Keratinocyte (primary cell): ENCODE results near the gene CXCL10. TPM values are rescaled to one million over a fixed set of nuclear protein-coding genes. Genes with fewer than 3 reads are reported as not detected.

Experiments
- DNase-seq: peaks from one replicate; pipeline ENCODE4 v3.0.0-alpha.2; 2011; ENCODE audit warnings: low read depth, missing footprints, low spot score
- FAIRE-seq: peaks from 2 replicates; lab custom pipeline; 2011; peaks lifted over from hg19 to GRCh38; lab: Jason Lieb, UNC
- H2AFZ ChIP-seq: 2 replicates; pipeline ENCODE4 v1.6.0; 2012; ENCODE audit warnings: low read length, control low read depth, inconsistent platforms; ENCODE audit not compliant: control insufficient read depth
- H3K27ac ChIP-seq: 2 replicates; pipeline ENCODE4 v1.5.1; 2011; ENCODE audit warnings: low read length; ENCODE audit not compliant: control insufficient read depth, insufficient read depth
- H3K27me3 ChIP-seq: 3 replicates; pipeline ENCODE4 v1.6.0; 2011; ENCODE audit warnings: low read length; ENCODE audit not compliant: control insufficient read depth, insufficient read depth; ENCODE audit errors: extremely low read depth
- H3K36me3 ChIP-seq, 2 experiments: 2 replicates in 1 of 2; 3 replicates in 1 of 2; pipeline ENCODE4 v1.5.1; 2011; ENCODE audit warnings: low read length in 2 of 2, mild to moderate bottlenecking in 1 of 2; ENCODE audit not compliant: control insufficient read depth in 2 of 2, insufficient read depth in 2 of 2; ENCODE audit errors: extremely low read depth in 1 of 2
- H3K4me1 ChIP-seq: 3 replicates; pipeline ENCODE4 v1.5.1; 2011; ENCODE audit warnings: low read length; ENCODE audit not compliant: control insufficient read depth, insufficient read depth; ENCODE audit errors: extremely low read depth
- H3K4me2 ChIP-seq: 3 replicates; pipeline ENCODE4 v1.6.0; 2011; ENCODE audit warnings: low read depth, low read length; ENCODE audit not compliant: control insufficient read depth, insufficient read depth; ENCODE audit errors: extremely low read depth
- H3K4me3 ChIP-seq, 3 experiments: fragments of 200-600 bp in 1 of 3; sonication (generic) in 1 of 3; 2 replicates in 2 of 3; 3 replicates in 1 of 3; pipeline ENCODE4 v1.5.1; 2011 to 2016; ENCODE audit warnings: low read length in 3 of 3, mild to moderate bottlenecking in 3 of 3, control low read depth in 2 of 3, inconsistent platforms in 1 of 3, low read depth in 1 of 3, mixed read lengths in 1 of 3, mixed run types in 1 of 3, moderate library complexity in 1 of 3; ENCODE audit not compliant: control insufficient read depth in 2 of 3, insufficient read depth in 2 of 3; ENCODE audit errors: extremely low read depth in 1 of 3
- H3K79me2 ChIP-seq: 2 replicates; pipeline ENCODE4 v1.6.0; 2012; ENCODE audit warnings: low read length; ENCODE audit not compliant: control insufficient read depth, insufficient read depth
- H3K9ac ChIP-seq: 3 replicates; pipeline ENCODE4 v1.6.0; 2011; ENCODE audit warnings: low read length; ENCODE audit not compliant: control insufficient read depth, insufficient read depth; ENCODE audit errors: extremely low read depth
- H3K9me1 ChIP-seq: 3 replicates; pipeline ENCODE4 v1.6.0; 2011; ENCODE audit warnings: low read length; ENCODE audit not compliant: control insufficient read depth, insufficient read depth; ENCODE audit errors: extremely low read depth
- H3K9me3 ChIP-seq: 2 replicates; pipeline ENCODE4 v1.5.1; 2012; ENCODE audit warnings: low read depth, low read length; ENCODE audit not compliant: control insufficient read depth
- H4K20me1 ChIP-seq: 3 replicates; pipeline ENCODE4 v1.6.0; 2011; ENCODE audit warnings: low read length; ENCODE audit not compliant: control insufficient read depth, insufficient read depth; ENCODE audit errors: extremely low read depth
- EZH2 ChIP-seq: IDR thresholded peaks from one replicate; pipeline ENCODE4 v1.6.1; 2012; ENCODE audit warnings: inconsistent platforms, mild to moderate bottlenecking, low read length, moderate library complexity
- dilution Hi-C: fragments of 300-500 bp; cut with MboI; formaldehyde crosslinking; loops from one replicate; pipeline ENCODE4 v1.7.0; 2020; ENCODE audit warnings: low sequenced_read_pairs; ENCODE audit not compliant: extremely low pct_ligation_motif_present
- polyA plus RNA-seq, 5 experiments: library from polyadenylated mRNA; depleted of rRNA in 3 of 5; stranded (reverse) in 3 of 5; stranded (forward) in 1 of 5; unstranded in 1 of 5; fragments of >200 nt; gene quantifications; 1 replicate in 1 of 5; 2 replicates in 3 of 5; 3 replicates in 1 of 5; pipeline versions ENCODE4 v1.2.1 to v1.2.3, GENCODE V29; 2011 to 2012; ENCODE audit warnings: missing spikeins in 2 of 5, low read depth in 1 of 5, low replicate concordance in 1 of 5
- TF ChIP-seq, protein P1 (sequence below), 3 experiments: IDR thresholded peaks in 1 of 3; conservative IDR thresholded peaks in 1 of 3; optimal IDR thresholded peaks in 1 of 3; 2 replicates in 2 of 3; 3 replicates in 1 of 3; pipeline versions ENCODE3 to v1.5.1; 2011; ENCODE audit warnings: low read length in 3 of 3, mild to moderate bottlenecking in 3 of 3, moderate library complexity in 2 of 3, control low read depth in 1 of 3, inconsistent platforms in 1 of 3; ENCODE audit not compliant: insufficient read depth in 2 of 3; ENCODE audit errors: extremely low read depth in 1 of 3

Gene CXCL10
- polyA plus RNA-seq, 1 donor (not counting 4 experiments of a cell fraction or from before 2014, with no cell fraction given): 0.72 TPM

DNA sequence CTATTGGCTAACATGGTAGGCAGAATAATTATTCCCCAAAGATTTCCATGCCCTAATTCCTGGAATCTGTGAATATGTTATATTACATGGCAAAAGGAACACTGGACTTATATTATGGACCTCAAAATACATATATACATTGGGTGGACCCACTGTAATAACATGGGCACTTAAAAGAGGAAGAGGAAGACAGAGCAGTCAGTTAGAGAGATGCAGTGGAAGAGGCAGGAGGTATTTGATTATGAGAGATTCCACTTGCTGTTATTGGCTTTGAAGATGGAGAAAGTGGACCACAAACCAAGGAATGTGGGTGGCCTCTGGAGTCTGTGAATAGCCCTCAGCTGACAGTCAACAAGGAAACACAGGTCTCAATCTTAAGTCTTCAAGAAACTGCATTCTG lies 37.2 kb upstream of the CXCL10 start:
- DNase-seq (no peak), FAIRE-seq (peak; percentile 23)
- H3K4me1 ChIP-seq: peaks cover 26% of the 10 kb centered on the region
- dilution Hi-C loops: no loop called here
- H4K20me1 ChIP-seq: no peaks in the 10 kb centered on the region
- H3K79me2 ChIP-seq: no peaks in the 10 kb centered on the region
- peak overlapping the region; percentile 50 for H2AFZ ChIP-seq
- H3K27ac ChIP-seq: peak overlapping the region; percentile 16
- TF ChIP-seq, protein P1, sequence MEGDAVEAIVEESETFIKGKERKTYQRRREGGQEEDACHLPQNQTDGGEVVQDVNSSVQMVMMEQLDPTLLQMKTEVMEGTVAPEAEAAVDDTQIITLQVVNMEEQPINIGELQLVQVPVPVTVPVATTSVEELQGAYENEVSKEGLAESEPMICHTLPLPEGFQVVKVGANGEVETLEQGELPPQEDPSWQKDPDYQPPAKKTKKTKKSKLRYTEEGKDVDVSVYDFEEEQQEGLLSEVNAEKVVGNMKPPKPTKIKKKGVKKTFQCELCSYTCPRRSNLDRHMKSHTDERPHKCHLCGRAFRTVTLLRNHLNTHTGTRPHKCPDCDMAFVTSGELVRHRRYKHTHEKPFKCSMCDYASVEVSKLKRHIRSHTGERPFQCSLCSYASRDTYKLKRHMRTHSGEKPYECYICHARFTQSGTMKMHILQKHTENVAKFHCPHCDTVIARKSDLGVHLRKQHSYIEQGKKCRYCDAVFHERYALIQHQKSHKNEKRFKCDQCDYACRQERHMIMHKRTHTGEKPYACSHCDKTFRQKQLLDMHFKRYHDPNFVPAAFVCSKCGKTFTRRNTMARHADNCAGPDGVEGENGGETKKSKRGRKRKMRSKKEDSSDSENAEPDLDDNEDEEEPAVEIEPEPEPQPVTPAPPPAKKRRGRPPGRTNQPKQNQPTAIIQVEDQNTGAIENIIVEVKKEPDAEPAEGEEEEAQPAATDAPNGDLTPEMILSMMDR (optimal IDR thresholded peaks at IDR 0.05 in 1 of 3, IDR thresholded peaks at IDR 0.05 in 1 of 3, conservative IDR thresholded peaks at IDR 0.05 in 1 of 3; ENCODE audit: extremely low read depth in 1 of 3, insufficient read depth in 2 of 3, low read length in 3 of 3): no peak
- TF ChIP-seq EZH2: no peak
- H3K36me3 ChIP-seq: no peaks in the 10 kb centered on the region
- no peaks in the 10 kb centered on the region for H3K9me3 ChIP-seq
- H3K9me1 ChIP-seq: no peaks in the 10 kb centered on the region
- H3K4me3 ChIP-seq: no peak overlapping the region
- no peak overlapping the region for H3K4me2 ChIP-seq
- no peaks in the 10 kb centered on the region for H3K27me3 ChIP-seq
- no peak overlapping the region for H3K9ac ChIP-seq

DNA sequence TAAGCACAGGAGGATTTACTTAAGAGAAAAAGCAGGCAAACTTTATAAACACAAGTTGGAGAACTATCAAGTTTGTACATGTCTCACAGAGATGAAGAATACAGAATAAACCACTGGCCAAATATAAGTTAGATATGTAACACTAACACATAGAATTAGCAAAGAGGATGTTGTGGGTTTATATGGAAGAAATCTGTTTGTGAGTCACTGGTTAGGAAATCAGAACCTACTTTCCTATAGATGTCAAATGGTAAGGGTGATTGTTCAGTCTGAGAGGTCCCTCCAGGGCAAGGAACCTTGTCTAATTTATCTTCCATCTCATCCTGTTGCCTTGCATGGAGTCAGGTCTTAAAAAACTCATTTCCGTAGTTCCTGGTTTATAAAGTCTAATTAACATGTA lies 36.5 kb upstream of the CXCL10 start:
- no peaks in the 10 kb centered on the region for H3K79me2 ChIP-seq
- H3K9ac ChIP-seq: no peak overlapping the region
- H3K4me2 ChIP-seq: peak overlapping the region; percentile 74
- peak; percentile 33 for DNase-seq
- peak; percentile 99 for FAIRE-seq
- no peaks in the 10 kb centered on the region for H3K9me3 ChIP-seq
- H3K9me1 ChIP-seq: no peaks in the 10 kb centered on the region
- H2AFZ ChIP-seq: no peak overlapping the region
- no peak for TF ChIP-seq EZH2
- TF ChIP-seq, protein P1 (optimal IDR thresholded peaks at IDR 0.05 in 1 of 3, IDR thresholded peaks at IDR 0.05 in 1 of 3, conservative IDR thresholded peaks at IDR 0.05 in 1 of 3; ENCODE audit: extremely low read depth in 1 of 3, insufficient read depth in 2 of 3, low read length in 3 of 3): no peak
- dilution Hi-C loops: no loop called here
- peaks cover 26% of the 10 kb centered on the region for H3K4me1 ChIP-seq
- H4K20me1 ChIP-seq: no peaks in the 10 kb centered on the region
- H3K36me3 ChIP-seq: no peaks in the 10 kb centered on the region
- peak overlapping the region in 1 of 3 experiments; percentile 22 for H3K4me3 ChIP-seq
- no peaks in the 10 kb centered on the region for H3K27me3 ChIP-seq
- peak overlapping the region; percentile 73 for H3K27ac ChIP-seq
